GM12878 (cell line): ENCODE data around the gene ANO2.

ENCODE experiments used
- POLR2A ChIP-seq: IDR thresholded peaks from 2 replicates; pipeline ENCODE4 v1.6.1; 2011; ENCODE audit warnings: low read depth, mild to moderate bottlenecking, low read length
- TF ChIP-seq, protein P1 (sequence below): IDR thresholded peaks from 2 replicates; pipeline ENCODE4 v1.6.1; 2012; ENCODE audit warnings: low read depth, low read length, improper control_type of control experiment

DNA sequence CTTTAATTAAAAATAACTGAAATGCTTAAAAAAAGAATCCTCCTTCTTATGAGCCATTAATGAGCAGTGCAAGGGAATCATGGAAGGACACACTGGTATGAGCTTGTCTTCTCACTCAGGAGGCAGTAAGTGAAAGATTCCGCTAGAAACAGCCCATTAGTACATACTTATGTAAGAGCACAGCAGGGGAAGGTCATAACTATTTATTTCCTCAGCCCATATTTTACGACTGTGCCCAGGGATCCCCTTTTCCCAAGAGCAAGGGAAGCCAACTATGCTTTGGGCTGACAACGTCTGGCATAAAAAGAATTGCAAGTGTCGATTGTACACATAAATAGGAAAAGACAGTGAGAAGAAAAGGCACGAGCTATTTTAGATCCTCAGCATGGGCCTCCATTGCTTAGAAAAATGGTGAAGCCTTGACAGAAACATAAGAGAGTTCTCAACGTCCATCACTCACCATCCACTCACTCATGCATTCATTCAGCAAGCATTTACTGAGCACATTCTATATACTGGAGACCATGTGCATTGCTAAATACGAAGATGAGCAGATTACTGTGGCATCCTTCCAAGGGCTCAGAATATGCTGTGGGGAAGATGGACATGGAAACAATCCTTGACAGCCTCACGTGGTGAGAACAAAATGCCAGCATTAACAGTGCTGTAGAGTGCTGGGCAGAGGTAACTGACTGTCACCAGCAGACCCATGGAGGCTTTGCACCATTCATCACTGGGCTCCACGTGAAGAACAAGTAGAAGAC, 360.5 kb downstream of the ANO2 start:
- TF ChIP-seq POLR2A = no peak
- TF ChIP-seq, protein P1, sequence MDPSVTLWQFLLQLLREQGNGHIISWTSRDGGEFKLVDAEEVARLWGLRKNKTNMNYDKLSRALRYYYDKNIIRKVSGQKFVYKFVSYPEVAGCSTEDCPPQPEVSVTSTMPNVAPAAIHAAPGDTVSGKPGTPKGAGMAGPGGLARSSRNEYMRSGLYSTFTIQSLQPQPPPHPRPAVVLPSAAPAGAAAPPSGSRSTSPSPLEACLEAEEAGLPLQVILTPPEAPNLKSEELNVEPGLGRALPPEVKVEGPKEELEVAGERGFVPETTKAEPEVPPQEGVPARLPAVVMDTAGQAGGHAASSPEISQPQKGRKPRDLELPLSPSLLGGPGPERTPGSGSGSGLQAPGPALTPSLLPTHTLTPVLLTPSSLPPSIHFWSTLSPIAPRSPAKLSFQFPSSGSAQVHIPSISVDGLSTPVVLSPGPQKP = no peak
